NAMALWA (cell line): Measurements from ENCODE around the gene ZNF862.
"Not testable (repeated sequence)": the region's sequence is repeated elsewhere in the genome, so short reads cannot be mapped to it uniquely, and the experiment has no call there.

ENCODE experiments used
- DNase-seq: peaks from one replicate; pipeline ENCODE4 v3.0.0-alpha.2; 2015; ENCODE audit warnings: low spot score

The ZNF862 gene

DNA sequence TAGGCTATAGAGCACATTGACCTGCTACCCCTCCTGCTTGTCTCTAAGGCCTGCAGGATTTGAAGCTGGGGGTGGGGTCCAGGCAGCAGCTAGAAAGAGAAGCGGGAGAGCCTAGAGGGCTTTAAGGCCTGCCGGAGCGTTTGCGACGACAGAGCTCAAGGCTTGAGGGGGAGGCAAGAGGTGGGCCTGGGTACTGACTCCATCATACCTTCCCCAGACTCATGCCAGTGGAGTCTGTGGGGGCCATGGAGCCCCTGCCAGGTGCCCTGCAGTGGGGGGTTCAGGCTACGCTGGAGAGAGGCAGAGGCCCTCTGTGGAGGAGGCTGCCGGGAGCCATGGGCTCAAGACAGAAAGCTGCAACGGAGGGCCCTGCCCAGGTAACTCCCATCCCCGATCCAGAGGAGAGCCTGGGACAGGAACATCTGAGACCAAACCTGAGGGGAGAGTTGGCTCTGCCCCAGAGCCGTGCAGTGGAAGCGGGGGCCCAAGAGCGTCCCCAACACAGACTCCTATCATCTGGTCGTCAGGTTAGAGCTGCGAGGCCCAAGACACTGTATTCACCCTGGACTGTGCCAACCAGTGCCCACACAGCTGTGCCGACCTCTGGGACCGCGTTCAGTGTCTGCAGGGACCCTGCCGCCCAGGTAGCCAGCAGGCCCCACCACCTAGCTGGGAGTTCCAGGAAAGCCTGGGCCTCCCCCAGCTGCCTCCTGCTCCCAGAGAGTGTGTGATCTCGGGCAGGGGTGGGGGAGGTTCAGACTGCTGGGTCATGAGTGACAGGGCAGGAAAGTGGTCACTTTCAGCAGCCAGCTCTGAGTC, 13.2 kb upstream of the ZNF862 start:
- no peak for DNase-seq

DNA sequence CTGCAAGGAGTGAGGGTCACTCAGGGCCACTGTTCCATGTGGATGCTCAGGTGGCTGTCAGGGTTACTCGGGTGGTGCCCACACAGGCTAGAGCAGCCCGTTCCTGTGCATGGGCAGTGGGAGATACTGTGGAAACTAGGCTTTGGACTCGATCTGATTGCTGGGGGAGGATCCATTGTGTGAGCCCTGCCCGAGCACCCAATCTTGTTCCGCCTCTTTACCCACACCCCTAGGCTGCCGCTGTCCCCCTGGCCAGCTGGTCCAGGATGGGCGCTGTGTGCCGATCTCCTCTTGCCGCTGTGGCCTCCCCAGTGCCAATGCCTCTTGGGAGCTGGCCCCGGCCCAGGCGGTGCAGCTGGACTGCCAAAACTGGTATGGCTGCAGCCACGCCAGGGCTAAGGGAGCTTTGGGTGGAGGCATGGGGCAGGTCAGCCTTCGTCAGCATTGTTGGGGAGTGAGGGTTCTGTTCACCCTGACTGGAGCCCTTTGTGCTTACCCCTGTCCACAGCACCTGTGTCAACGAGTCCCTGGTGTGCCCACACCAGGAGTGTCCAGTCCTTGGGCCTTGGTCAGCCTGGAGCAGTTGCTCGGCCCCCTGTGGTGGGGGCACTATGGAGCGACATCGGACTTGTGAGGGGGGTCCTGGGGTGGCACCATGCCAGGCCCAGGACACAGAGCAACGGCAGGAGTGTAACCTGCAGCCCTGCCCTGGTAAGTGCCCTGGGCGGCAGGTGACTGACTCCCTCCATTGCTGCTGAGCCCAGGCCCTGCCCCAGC, 12.4 kb upstream of the ZNF862 start:
- no peak for DNase-seq

DNA sequence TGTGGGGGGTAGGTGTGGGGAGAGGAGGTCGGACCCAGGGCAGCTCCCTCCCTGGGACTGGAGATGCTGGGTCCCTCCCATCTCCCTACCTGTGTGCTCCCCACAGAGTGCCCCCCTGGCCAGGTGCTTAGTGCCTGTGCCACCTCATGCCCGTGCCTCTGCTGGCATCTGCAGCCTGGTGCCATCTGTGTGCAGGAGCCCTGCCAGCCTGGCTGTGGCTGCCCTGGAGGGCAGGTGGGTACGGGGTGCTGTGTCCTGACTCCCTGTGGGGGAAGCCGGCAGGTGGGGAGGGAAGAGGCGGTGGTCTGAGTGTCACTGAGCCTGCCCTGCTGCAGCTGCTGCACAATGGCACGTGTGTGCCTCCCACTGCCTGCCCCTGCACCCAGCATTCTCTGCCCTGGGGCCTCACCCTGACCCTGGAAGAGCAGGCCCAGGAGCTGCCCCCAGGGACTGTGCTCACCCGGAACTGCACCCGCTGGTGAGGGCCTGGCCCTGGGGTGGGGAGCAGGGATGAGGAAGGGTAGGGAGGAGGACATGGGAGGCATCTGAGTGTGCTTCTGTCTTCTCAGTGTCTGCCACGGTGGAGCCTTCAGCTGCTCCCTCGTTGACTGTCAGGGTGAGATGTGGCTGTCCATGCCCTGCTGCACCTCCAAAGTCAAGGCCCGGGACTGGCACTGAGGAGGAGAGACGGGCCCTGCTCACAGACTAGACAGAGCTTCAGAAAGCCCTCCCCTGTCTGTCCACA, 11.7 kb upstream of the ZNF862 start:
- no peak for DNase-seq

- no peak for DNase-seq
Observed at GRCh38 chr7:149827089-149827981, 10.8 kb upstream of the ZNF862 start.

- DNase-seq: no peak
Observed at GRCh38 chr7:149828357-149829309, 9.5 kb upstream of the ZNF862 start.

DNA sequence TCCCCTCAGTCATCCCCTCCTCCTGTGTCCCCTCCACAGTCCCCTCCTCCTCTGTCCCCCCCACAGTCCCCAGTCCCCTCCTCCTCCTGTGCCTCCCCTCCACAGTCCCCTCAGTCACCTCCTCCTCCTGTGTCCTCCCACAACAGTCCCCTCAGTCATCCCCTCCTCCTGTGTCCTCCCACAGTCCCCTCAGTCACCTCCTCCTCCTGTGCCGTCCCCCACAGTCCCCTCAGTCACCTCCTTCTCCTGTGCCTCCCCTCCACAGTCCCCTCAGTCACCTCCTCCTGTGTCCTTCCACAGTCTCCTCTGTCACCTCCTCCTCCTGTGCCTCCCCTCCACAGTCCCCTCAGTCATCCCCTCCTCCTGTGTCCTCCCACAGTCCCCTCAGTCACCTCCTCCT, 7.6 kb upstream of the ZNF862 start:
- DNase-seq: not testable (repeated sequence)

DNA sequence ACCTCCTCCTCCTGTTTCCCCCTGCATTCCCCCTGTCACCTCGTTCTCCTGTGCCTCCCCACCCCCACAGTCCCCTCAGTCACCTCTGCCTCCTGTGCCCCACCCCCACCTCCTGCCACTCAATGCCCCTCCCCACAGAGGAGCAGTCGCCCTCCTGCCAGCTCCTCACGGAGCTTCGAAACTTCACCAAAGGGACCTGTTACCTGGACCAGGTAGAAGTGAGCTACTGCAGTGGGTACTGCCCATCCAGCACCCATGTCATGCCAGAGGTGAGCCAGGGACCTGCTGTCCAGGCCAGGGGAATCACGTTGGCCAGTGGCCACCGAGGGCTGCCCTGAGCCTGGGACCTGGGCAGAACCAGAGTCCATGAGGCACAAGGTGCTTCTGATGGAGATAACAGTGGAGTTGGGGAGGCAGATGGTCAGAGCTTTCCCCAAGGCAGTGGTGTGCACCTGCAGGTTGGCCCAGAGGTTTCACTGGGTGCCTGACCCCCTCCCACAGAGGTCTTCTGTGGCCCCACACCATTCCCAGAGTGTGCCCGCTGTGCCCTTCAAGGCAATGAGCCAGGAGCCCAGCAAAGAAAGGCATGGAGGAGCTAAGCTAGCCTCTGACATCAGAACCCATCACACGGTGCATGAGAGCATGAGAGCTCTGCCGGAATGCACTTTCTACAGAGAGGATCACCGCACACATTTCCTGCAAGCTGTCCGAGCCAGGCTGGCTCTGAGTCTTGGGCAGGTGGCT, 7.0 kb upstream of the ZNF862 start:
- DNase-seq: no peak

GRCh38 chr7:149831741-149832219, 6.4 kb upstream of the ZNF862 start:
- DNase-seq: no peak

- DNase-seq: no peak
Observed at GRCh38 chr7:149832332-149833041, 5.7 kb upstream of the ZNF862 start.

DNA sequence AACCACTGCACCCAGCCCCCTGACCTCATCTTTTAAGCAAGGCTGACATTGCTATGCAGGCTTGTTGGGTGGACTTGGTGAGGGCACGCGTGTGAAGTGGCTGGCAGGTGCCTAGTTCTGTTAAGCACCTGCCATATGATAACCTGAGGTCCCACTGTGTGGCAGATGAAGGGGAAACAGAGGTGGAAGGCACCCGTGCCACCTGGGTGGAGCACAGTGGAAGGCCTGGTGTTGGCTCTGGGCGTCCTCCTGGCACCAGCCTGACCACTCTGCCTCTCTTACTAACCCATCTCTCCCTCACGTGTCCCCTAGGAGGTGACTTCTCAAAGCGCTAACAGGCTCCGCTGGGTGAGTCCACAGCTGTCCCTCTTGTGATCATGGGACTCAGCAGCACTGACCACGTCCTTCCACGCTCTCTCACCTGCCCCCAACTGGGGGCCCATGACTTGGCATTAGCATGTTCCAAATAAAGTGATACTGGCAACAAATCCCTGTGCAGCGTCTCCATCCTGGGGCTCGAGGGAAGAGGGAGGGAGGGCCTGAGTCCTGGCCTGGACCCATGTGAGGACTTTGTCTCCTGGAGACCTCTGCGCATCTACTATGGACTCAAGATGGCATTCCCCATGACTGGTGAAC, 4.6 kb upstream of the ZNF862 start:
- no peak for DNase-seq

- DNase-seq: no peak
Observed at GRCh38 chr7:149834601-149835000, 3.6 kb upstream of the ZNF862 start.

GRCh38 chr7:149836434-149836833, 1.7 kb upstream of the ZNF862 start:
- no peak for DNase-seq

- DNase-seq: no peak
Observed at GRCh38 chr7:149837564-149838223, 481 bp upstream of the ZNF862 start.

GRCh38 chr7:149838992-149839408, 825 bp downstream of the ZNF862 start:
- DNase-seq: no peak

DNA sequence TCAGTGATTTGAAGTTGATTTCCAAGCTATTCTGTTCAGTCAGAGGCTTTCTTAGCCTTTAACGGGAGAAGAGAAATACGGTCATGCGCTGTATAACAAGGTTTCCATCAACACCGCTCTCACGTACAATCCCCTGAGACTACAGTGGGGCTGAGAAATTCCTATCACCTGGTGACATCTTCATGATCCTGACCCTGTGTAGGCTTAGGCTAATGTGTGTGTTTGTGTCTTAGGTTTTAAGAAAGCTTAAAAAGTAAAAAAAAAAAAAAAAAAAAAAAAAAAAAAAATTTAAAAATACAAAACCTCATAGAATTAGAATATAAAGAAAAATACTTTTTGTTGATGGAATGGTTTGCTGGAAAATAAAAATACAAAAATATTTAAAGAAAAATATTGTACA, 1.8 kb downstream of the ZNF862 start:
- DNase-seq: no peak

- no peak for DNase-seq
Observed at GRCh38 chr7:149843566-149843965, 5.4 kb downstream of the ZNF862 start.

GRCh38 chr7:149844445-149844844, 6.3 kb downstream of the ZNF862 start:
- DNase-seq: no peak
